CD4-positive, alpha-beta memory T cell (primary cell): ENCODE measurements around the gene NOTCH1. TPM values are rescaled to one million over a fixed set of nuclear protein-coding genes. Genes with fewer than 3 reads are reported as not detected.

Source experiments
- CTCF ChIA-PET: fragments of 350-600 bp; sonication (Branson Sonifier 250); formaldehyde crosslinking; loops from one replicate; lab custom pipeline; 2021; ENCODE audit warnings: inconsistent platforms; ENCODE audit not compliant: partially characterized antibody; lab: Charles Lee
- POLR2A ChIA-PET: fragments of 350-600 bp; sonication (Branson Sonifier 250); formaldehyde crosslinking; loops from one replicate; lab custom pipeline; 2021; ENCODE audit not compliant: partially characterized antibody; lab: Charles Lee
- DNase-seq, 5 donors: peaks; one replicate each; pipeline versions ENCODE4 v3.0.0 to v3.0.0-alpha.2; 2020 to 2022; ENCODE audit warnings: mixed read lengths in 1 of 5
- H3K27ac ChIP-seq: one replicate; pipeline ENCODE4 v1.7.0; 2013; ENCODE audit warnings: low read depth, low read length
- H3K27me3 ChIP-seq: 2 replicates; pipeline ENCODE4 v1.7.0; 2013; ENCODE audit warnings: mild to moderate bottlenecking, low read length, moderate library complexity; ENCODE audit not compliant: insufficient read depth
- H3K36me3 ChIP-seq: 2 replicates; pipeline ENCODE4 v1.7.0; 2013; ENCODE audit warnings: mild to moderate bottlenecking, low read length, moderate library complexity; ENCODE audit not compliant: insufficient read depth
- H3K4me1 ChIP-seq: 2 replicates; pipeline ENCODE4 v1.7.0; 2013; ENCODE audit warnings: mild to moderate bottlenecking, low read length, moderate library complexity; ENCODE audit not compliant: insufficient read depth
- H3K4me3 ChIP-seq, 2 donors: one replicate each; pipeline ENCODE4 v1.7.0; 2013; ENCODE audit warnings: low read length in 2 of 2, mild to moderate bottlenecking in 1 of 2
- H3K9me3 ChIP-seq, 2 donors: one replicate each; pipeline ENCODE4 v1.7.0; 2013; ENCODE audit warnings: low read length in 2 of 2, control low read depth in 1 of 2; ENCODE audit not compliant: control insufficient read depth in 1 of 2
- H3K27ac Mint-ChIP-seq, 7 donors: one replicate each; pipeline ENCODE4 v1.8.0; 2020 to 2021; ENCODE audit warnings: mixed read lengths in 7 of 7, mild to moderate bottlenecking in 6 of 7, inconsistent platforms in 3 of 7, moderate library complexity in 3 of 7
- H3K27me3 Mint-ChIP-seq, 2 donors: one replicate each; pipeline ENCODE4 v1.8.0; 2020 to 2021; ENCODE audit warnings: mixed read lengths in 2 of 2
- H3K36me3 Mint-ChIP-seq, 2 donors: one replicate each; pipeline ENCODE4 v1.8.0; 2020 to 2021; ENCODE audit warnings: mixed read lengths in 2 of 2, inconsistent platforms in 1 of 2, mild to moderate bottlenecking in 1 of 2
- H3K4me1 Mint-ChIP-seq, 4 donors: one replicate each; pipeline ENCODE4 v1.8.0; 2020 to 2021; ENCODE audit warnings: mixed read lengths in 4 of 4, mild to moderate bottlenecking in 1 of 4
- H3K4me3 Mint-ChIP-seq, 8 donors: one replicate each; pipeline ENCODE4 v1.8.0; 2020 to 2021; ENCODE audit warnings: mixed read lengths in 8 of 8, mild to moderate bottlenecking in 7 of 8, moderate library complexity in 6 of 8, inconsistent platforms in 3 of 8
- H3K9me3 Mint-ChIP-seq, 8 donors: one replicate each; pipeline ENCODE4 v1.8.0; 2020 to 2021; ENCODE audit warnings: mixed read lengths in 8 of 8, mild to moderate bottlenecking in 5 of 8, inconsistent platforms in 3 of 8, moderate library complexity in 1 of 8
- intact Hi-C: fragments of 100-400 bp; cut with micrococcal nuclease; formaldehyde crosslinking; loops from one replicate; pipeline ENCODE4 v1.15.1; 2023
- polyA plus RNA-seq, 2 donors: library from polyadenylated mRNA; unstranded; fragments of 300-500 nt; fragmentation: Illumina TruSeq; gene quantifications; one replicate each; pipeline ENCODE4 v1.2.3, GENCODE V29; 2021
- total RNA-seq, 2 experiments: library from RNA; stranded (reverse); gene quantifications; one replicate each; pipeline ENCODE4 v1.2.3, GENCODE V29; 2021

Gene NOTCH1
- total and polyA plus RNA-seq, 4 experiments from 2014 or later: 6.0 to 45.4 (median 43.0) TPM; not detected in 1

DNA sequence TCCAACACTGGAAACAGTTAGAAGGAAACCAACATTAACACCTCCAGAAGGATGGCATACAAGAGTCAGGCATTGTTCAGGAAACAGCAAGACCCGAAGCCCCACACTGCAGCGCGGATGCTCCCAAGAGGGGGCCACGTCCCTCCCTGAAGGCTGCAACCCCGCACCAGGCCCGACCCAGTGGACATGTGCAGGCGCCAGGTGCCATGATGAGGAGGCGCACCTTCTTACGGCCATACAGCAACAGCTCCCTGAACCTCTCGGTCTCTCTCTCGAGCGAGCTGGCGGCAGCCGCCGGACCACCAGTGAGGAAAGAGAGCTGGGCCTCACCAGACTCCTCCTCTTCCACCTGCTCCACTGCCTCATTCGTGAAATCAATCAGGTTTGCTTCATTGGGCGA, 83.2 kb downstream of the NOTCH1 start:
- H3K4me3 Mint-ChIP-seq: no peak overlapping the region
- no peaks in the 10 kb centered on the region for H3K27me3 Mint-ChIP-seq
- ChIA-PET POLR2A (no interaction called here), CTCF (interaction anchor here (0.7 kb wide), 1 partner anchor 23 kb away, joined by 3 read pairs; no protein-coding TSS in a partner anchor)
- peak in 1 of 5 donors; percentile 28 for DNase-seq
- intact Hi-C loops: no loop called here
- Histone ChIP-seq H3K27ac (no peak overlapping the region), H3K9me3 (no peaks in the 10 kb centered on the region), H3K36me3 (peaks cover 90% of the 10 kb centered on the region), H3K27me3 (no peaks in the 10 kb centered on the region), H3K4me1 (no peaks in the 10 kb centered on the region), H3K4me3 (no peak overlapping the region)
- peaks cover 0 to 2% (median 0%) of the 10 kb centered on the region in 8 donors for H3K9me3 Mint-ChIP-seq
- H3K36me3 Mint-ChIP-seq: peaks cover 39 to 81% of the 10 kb centered on the region in 2 donors
- H3K27ac Mint-ChIP-seq: no peak overlapping the region
- H3K4me1 Mint-ChIP-seq: no peaks in the 10 kb centered on the region

- Histone ChIP-seq H3K9me3 (no peaks in the 10 kb centered on the region), H3K27ac (no peak overlapping the region), H3K36me3 (peaks cover 90% of the 10 kb centered on the region), H3K4me1 (no peaks in the 10 kb centered on the region), H3K4me3 (no peak overlapping the region), H3K27me3 (no peaks in the 10 kb centered on the region)
- ChIA-PET POLR2A (no interaction called here), CTCF (interaction anchor here (1.1 kb wide), 1 partner anchor 171 kb away, joined by 3 read pairs; no protein-coding TSS in a partner anchor)
- Mint-ChIP-seq H3K36me3 (peaks cover 39 to 84% of the 10 kb centered on the region in 2 donors), H3K4me1 (no peaks in the 10 kb centered on the region), H3K27me3 (no peaks in the 10 kb centered on the region), H3K4me3 (no peak overlapping the region), H3K9me3 (no peaks in the 10 kb centered on the region), H3K27ac (no peak overlapping the region)
- peak in 1 of 5 donors; percentile 17 for DNase-seq
- intact Hi-C loops: no loop called here
These were observed 85.0 kb downstream of the NOTCH1 start for GRCh38 chr9:136460772-136461325.

GRCh38 chr9:136459425-136459824, 86.4 kb downstream of the NOTCH1 start:
- H3K9me3 Mint-ChIP-seq: no peaks in the 10 kb centered on the region
- Histone ChIP-seq H3K36me3 (peaks cover 89% of the 10 kb centered on the region), H3K4me1 (no peaks in the 10 kb centered on the region), H3K4me3 (no peak overlapping the region), H3K27me3 (no peaks in the 10 kb centered on the region), H3K9me3 (no peaks in the 10 kb centered on the region), H3K27ac (no peak overlapping the region)
- no peaks in the 10 kb centered on the region for H3K27me3 Mint-ChIP-seq
- H3K36me3 Mint-ChIP-seq: peaks cover 41 to 82% of the 10 kb centered on the region in 2 donors
- H3K4me3 Mint-ChIP-seq: no peak overlapping the region
- DNase-seq: peak in 1 of 5 donors; percentile 30
- H3K4me1 Mint-ChIP-seq: peaks cover 0 to 1% (median 0%) of the 10 kb centered on the region in 4 donors
- H3K27ac Mint-ChIP-seq: no peak overlapping the region
- intact Hi-C loops: no loop called here
- ChIA-PET CTCF (interaction anchor here (1.1 kb wide), 1 partner anchor 21 kb away, joined by 3 read pairs; no protein-coding TSS in a partner anchor), POLR2A (no interaction called here)

DNA sequence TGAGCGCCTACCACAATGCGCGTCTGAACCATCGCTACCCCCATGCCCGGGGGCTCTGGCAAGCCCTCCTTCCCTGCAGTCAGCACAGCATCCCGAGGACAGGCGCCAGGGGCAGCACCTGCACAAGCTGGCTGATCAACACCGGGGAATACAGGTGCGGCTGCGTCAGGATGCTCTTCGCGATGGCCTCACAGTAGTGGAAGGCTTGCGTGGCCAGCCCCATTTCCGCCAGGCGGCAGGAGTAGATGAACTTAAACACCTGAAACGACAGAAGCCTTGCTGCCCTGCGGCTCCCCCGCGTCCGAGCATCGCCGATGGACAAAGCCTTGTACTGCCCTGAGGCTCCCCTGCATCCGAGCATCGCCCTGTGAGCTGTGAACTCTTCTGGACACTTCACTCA, 88.5 kb downstream of the NOTCH1 start:
- peaks cover 43 to 77% of the 10 kb centered on the region in 2 donors for H3K36me3 Mint-ChIP-seq
- ChIA-PET CTCF (interaction anchor here (1.6 kb wide), 1 partner anchor 12 kb away, joined by 3 read pairs; no protein-coding TSS in a partner anchor), POLR2A (interaction anchor here (0.6 kb wide), 1 partner anchor 12 kb away, joined by 3 read pairs; no protein-coding TSS in a partner anchor)
- H3K4me3 Mint-ChIP-seq: no peak overlapping the region
- DNase-seq: peak in 1 of 5 donors; percentile 11
- intact Hi-C loops: no loop called here
- no peak overlapping the region for H3K27ac ChIP-seq
- peaks cover 0 to 3% (median under 1%) of the 10 kb centered on the region in 4 donors for H3K4me1 Mint-ChIP-seq
- H3K36me3 ChIP-seq: peaks cover 83% of the 10 kb centered on the region
- no peaks in the 10 kb centered on the region for H3K27me3 ChIP-seq
- no peaks in the 10 kb centered on the region for H3K4me1 ChIP-seq
- H3K27me3 Mint-ChIP-seq: no peaks in the 10 kb centered on the region
- H3K9me3 Mint-ChIP-seq: no peaks in the 10 kb centered on the region
- H3K27ac Mint-ChIP-seq: peak overlapping the region in 1 of 7 donors; percentile 41
- no peaks in the 10 kb centered on the region for H3K9me3 ChIP-seq
- no peak overlapping the region for H3K4me3 ChIP-seq

GRCh38 chr9:136456258-136456657, 89.6 kb downstream of the NOTCH1 start:
- peaks cover 39 to 76% of the 10 kb centered on the region in 2 donors for H3K36me3 Mint-ChIP-seq
- H3K36me3 ChIP-seq: peaks cover 83% of the 10 kb centered on the region
- no peaks in the 10 kb centered on the region for H3K9me3 Mint-ChIP-seq
- no peak overlapping the region for H3K4me3 Mint-ChIP-seq
- ChIA-PET CTCF (interaction anchor here (0.9 kb wide), 1 partner anchor 175 kb away, joined by 3 read pairs; no protein-coding TSS in a partner anchor), POLR2A (interaction anchor here (0.8 kb wide), 1 partner anchor 14 kb away, joined by 3 read pairs; no protein-coding TSS in a partner anchor)
- no peaks in the 10 kb centered on the region for H3K27me3 ChIP-seq
- H3K9me3 ChIP-seq: no peaks in the 10 kb centered on the region
- H3K4me1 ChIP-seq: no peaks in the 10 kb centered on the region
- H3K27me3 Mint-ChIP-seq: no peaks in the 10 kb centered on the region
- no peak overlapping the region for H3K27ac Mint-ChIP-seq
- no peak overlapping the region for H3K27ac ChIP-seq
- intact Hi-C loops: no loop called here
- peaks cover 0 to 3% (median under 1%) of the 10 kb centered on the region in 4 donors for H3K4me1 Mint-ChIP-seq
- H3K4me3 ChIP-seq: no peak overlapping the region
- DNase-seq: peak in 1 of 5 donors; percentile 9

DNA sequence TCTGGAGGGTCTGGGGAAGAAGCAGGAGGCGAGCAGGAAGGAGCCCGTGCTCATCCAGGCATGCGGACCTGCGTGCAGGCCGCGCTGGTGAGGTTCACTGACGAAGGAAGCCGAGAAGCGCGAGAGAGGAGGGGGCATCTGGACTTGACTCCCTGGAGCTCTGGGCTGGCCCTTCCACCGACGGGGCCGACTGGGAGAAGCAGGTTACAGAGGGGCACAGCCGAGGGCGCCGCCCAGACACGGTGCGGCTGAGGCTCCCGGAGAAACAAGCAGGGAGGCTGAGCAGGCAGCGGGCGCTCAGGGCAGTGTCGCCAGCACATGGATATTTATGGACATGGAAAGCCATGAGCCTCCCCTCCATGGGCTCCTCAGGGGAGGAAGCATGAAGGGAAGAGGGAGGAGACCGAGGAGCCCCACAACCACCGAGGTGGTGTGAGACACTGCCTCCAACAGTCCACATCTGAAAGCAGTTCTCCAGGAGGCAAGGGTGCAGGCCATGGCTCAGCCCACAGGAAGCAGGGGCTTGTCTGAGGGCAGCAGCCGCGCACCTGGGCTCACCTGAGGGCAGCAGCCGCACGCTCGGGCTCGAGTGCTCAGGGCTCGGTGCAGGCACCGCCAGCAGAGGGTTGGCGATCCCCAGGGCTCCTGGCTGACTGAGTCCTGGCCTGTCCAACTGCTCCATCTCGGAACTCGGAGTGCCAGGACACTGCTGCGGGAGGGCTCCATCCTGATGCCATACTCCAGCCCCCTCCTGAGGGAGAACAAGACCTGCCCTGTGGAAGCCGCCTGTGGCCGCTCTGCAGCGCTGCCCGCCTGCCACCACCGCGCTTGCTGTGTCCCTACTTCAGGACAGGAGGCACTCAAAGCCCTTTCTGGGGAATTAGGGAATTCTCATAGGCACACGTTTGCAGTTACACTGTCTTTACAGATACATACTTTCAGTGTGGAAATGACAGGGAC, 90.5 kb downstream of the NOTCH1 start:
- DNase-seq: peak in 1 of 5 donors; percentile 31
- no peaks in the 10 kb centered on the region for H3K9me3 ChIP-seq
- Mint-ChIP-seq H3K4me1 (peaks cover 0 to 3% (median under 1%) of the 10 kb centered on the region in 4 donors), H3K27me3 (no peaks in the 10 kb centered on the region), H3K36me3 (peaks cover 41 to 78% of the 10 kb centered on the region in 2 donors), H3K4me3 (no peak overlapping the region), H3K27ac (no peak overlapping the region), H3K9me3 (peaks cover 0 to under 1% (median 0%) of the 10 kb centered on the region in 8 donors)
- no peaks in the 10 kb centered on the region for H3K4me1 ChIP-seq
- CTCF ChIA-PET: interaction anchor here (0.9 kb wide), 1 partner anchor 176 kb away, joined by 3 read pairs; no protein-coding TSS in a partner anchor
- H3K27ac ChIP-seq: no peak overlapping the region
- H3K27me3 ChIP-seq: no peaks in the 10 kb centered on the region
- intact Hi-C loops: no loop called here
- POLR2A ChIA-PET: no interaction called here
- peaks cover 84% of the 10 kb centered on the region for H3K36me3 ChIP-seq
- H3K4me3 ChIP-seq: no peak overlapping the region
